Aorta (tissue), 5 donors: ENCODE results near the gene SPRED2. TPM values are rescaled to one million over a fixed set of nuclear protein-coding genes. Genes with fewer than 3 reads are reported as not detected.

Experiments used
- ATAC-seq: fragments of 200-7000 bp; cut with Tn5 transposase; one replicate; pipeline ENCODE4 v1.9.1; 2022; ENCODE audit warnings: moderate library complexity; ENCODE audit not compliant: low FRiP score
- DNase-seq, 2 donors: peaks; one replicate each; pipeline ENCODE4 v3.0.0-alpha.2; 2020
- H3K27ac ChIP-seq, 2 donors: one replicate each; pipeline ENCODE4 v1.5.1; 2013; ENCODE audit warnings: low read length in 2 of 2, mild to moderate bottlenecking in 2 of 2, moderate library complexity in 2 of 2, control low read depth in 1 of 2, inconsistent platforms in 1 of 2, low read depth in 1 of 2
- H3K27me3 ChIP-seq, 2 donors: one replicate each; pipeline ENCODE4 v1.6.1; 2013; ENCODE audit warnings: control low read depth in 1 of 2, low read length in 1 of 2, mild to moderate bottlenecking in 1 of 2, moderate library complexity in 1 of 2; ENCODE audit not compliant: insufficient read depth in 2 of 2, control insufficient read depth in 1 of 2
- H3K36me3 ChIP-seq, 2 donors: one replicate each; pipeline ENCODE4 v1.6.1; 2013; ENCODE audit warnings: control low read depth in 1 of 2, low read length in 1 of 2, mild to moderate bottlenecking in 1 of 2; ENCODE audit not compliant: insufficient read depth in 2 of 2, control insufficient read depth in 1 of 2
- H3K4me1 ChIP-seq, 2 donors: one replicate each; pipeline ENCODE4 v1.6.1; 2013; ENCODE audit warnings: low read length in 2 of 2, control low read depth in 1 of 2, mild to moderate bottlenecking in 1 of 2, moderate library complexity in 1 of 2; ENCODE audit not compliant: insufficient read depth in 2 of 2, control insufficient read depth in 1 of 2
- H3K4me3 ChIP-seq, 2 donors: one replicate each; pipeline ENCODE4 v1.5.1; 2013; ENCODE audit warnings: low read length in 2 of 2, control low read depth in 1 of 2, mild to moderate bottlenecking in 1 of 2
- H3K9me3 ChIP-seq: one replicate; pipeline ENCODE4 v1.6.1; 2013; ENCODE audit warnings: mild to moderate bottlenecking, low read length; ENCODE audit not compliant: control insufficient read depth
- WGBS, 2 donors: extraction: QIAGEN DNeasy Blood & Tissue Kit; methylation state at CpG; one replicate each; pipeline ENCODE4 v1.1.7; 2013; 5-methylcytosine and 5-hydroxymethylcytosine counted together
- intact Hi-C, 2 donors: fragments of 100-400 bp; cut with DNase I; formaldehyde crosslinking; loops; one replicate each; pipeline versions ENCODE4 v1.14.2 to v1.15.0; 2022
- polyA plus RNA-seq, 2 donors: library from polyadenylated mRNA; stranded (reverse); fragments of 200-250 nt; gene quantifications; one replicate each; pipeline ENCODE4 v1.2.3, GENCODE V29; 2013
- total RNA-seq, 2 donors: library from RNA; stranded (reverse); fragmentation: NEBNext Ultra II Directional; extraction: Animal tissue kit (Norgen Biotek cat#: 25700); gene quantifications; one replicate each; pipeline ENCODE4 v1.2.1, GENCODE V29; 2021
- donor health status: healthy with polysubstance abuse.
- donor health status: Bipolar disorder and iron deficiency.
- donor health status: DM: no; HTN: no; CAD: no.
- donor health status: DM: no; HTN: no; CAD: no.
- donor health status: DM: yes; HTN: yes; CAD: no.

Gene SPRED2
- total and polyA plus RNA-seq, 4 donors: 9.9 to 38.3 (median 28.1) TPM

GRCh38 chr2:65281627-65282351 lies 150.6 kb downstream of the SPRED2 start:
- intact Hi-C loops: no loop called here
- no peaks in the 10 kb centered on the region for H3K27me3 ChIP-seq
- DNase-seq: no peak
- 52 to 58% methylated on average over 4 of the region's 4 CpGs for WGBS, 2 donors
- H3K36me3 ChIP-seq: no peaks in the 10 kb centered on the region
- no peak overlapping the region for H3K4me3 ChIP-seq
- H3K27ac ChIP-seq: no peak overlapping the region
- no peaks in the 10 kb centered on the region for H3K9me3 ChIP-seq
- H3K4me1 ChIP-seq: no peaks in the 10 kb centered on the region
- no peak for ATAC-seq

DNA sequence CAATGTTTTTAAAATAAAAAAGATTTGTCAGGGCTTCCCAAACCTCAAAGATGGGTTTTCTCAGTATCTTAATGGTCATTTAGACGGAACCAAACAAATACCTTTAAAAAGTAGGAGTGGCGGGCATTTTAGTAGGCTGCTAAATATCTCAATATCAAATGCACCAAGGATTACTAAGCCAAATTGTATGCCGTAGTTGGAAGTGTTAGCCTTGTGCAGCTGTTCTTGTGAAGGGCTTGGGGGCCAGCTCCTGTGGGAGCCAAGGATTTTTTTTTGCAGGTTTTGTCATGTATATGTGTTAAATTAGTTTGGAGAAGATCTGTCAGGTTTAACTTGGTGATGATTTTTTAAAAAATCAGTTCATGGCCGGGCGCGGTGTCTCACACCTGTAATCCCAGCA lies 152.6 kb downstream of the SPRED2 start:
- 87 to 92% methylated on average over 6 of the region's 6 CpGs for WGBS, 2 donors
- H3K36me3 ChIP-seq: no peaks in the 10 kb centered on the region
- H3K27me3 ChIP-seq: no peaks in the 10 kb centered on the region
- no peak for DNase-seq
- intact Hi-C loops: no loop called here
- no peak overlapping the region for H3K27ac ChIP-seq
- H3K9me3 ChIP-seq: no peaks in the 10 kb centered on the region
- no peaks in the 10 kb centered on the region for H3K4me1 ChIP-seq
- H3K4me3 ChIP-seq: no peak overlapping the region
- no peak for ATAC-seq

DNA sequence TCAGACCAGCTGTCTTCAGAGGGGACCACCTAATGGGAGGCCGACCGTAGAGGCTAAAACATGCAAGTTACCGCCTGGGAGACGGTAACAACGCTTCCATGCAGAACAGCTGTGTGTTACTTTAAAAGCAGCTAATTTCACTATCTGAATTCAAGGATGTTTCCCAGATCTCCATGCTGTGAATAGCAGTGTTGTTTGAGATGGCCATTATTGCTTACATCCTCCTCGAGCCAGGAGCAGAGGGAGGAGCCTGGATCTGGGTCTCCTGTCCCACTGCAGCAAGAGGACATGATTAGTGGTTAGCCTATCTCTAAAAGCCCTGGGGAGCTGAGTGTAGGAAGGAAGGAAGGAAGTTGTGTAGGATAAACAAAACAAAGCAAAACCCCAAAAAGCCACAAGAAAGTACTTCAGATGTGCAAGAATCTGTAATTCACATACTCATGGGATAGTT lies 153.8 kb downstream of the SPRED2 start:
- intact Hi-C loops: no loop called here
- H3K4me3 ChIP-seq: no peak overlapping the region
- H3K27me3 ChIP-seq: no peaks in the 10 kb centered on the region
- DNase-seq (no peak), ATAC-seq (no peak)
- H3K27ac ChIP-seq: no peak overlapping the region
- 73% methylated on average over 6 of the region's 6 CpGs for WGBS, 2 donors
- no peaks in the 10 kb centered on the region for H3K4me1 ChIP-seq
- H3K36me3 ChIP-seq: no peaks in the 10 kb centered on the region
- no peaks in the 10 kb centered on the region for H3K9me3 ChIP-seq

- Histone ChIP-seq H3K4me3 (no peak overlapping the region), H3K4me1 (no peaks in the 10 kb centered on the region), H3K27ac (no peak overlapping the region), H3K9me3 (no peaks in the 10 kb centered on the region), H3K36me3 (no peaks in the 10 kb centered on the region), H3K27me3 (no peaks in the 10 kb centered on the region)
- WGBS, 2 donors: 78 to 80% methylated on average over 5 of the region's 5 CpGs
- ATAC-seq: no peak
- DNase-seq: no peak
- intact Hi-C loops: no loop called here
Observed at GRCh38 chr2:65277791-65278483, 154.5 kb downstream of the SPRED2 start.

DNA sequence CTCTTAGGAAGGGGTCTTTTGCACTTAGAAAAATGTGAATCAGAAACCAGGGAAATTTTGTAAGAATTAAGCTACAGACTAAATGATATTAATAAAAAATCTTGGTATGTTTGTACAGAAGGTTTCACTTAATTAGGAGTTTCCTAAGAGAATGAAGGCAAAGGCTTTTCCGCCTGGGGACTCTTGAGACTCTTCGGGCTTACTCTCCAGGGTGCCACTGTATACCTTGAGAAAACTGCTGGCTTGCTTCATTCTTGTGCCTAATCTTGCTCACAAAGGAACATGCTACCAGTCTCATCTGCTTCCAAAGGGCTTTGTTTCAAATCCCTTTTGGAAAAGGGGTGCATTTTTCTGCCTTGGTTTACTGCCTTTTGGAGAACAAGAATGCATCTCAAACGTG lies 155.3 kb downstream of the SPRED2 start:
- Histone ChIP-seq H3K4me1 (no peaks in the 10 kb centered on the region), H3K27me3 (no peaks in the 10 kb centered on the region), H3K27ac (no peak overlapping the region), H3K36me3 (no peaks in the 10 kb centered on the region), H3K9me3 (no peaks in the 10 kb centered on the region), H3K4me3 (no peak overlapping the region)
- 80 to 81% methylated on average over 3 of the region's 3 CpGs for WGBS, 2 donors
- DNase-seq: no peak
- intact Hi-C loops: no loop called here
- ATAC-seq: no peak

- Histone ChIP-seq H3K27ac (no peak overlapping the region), H3K4me1 (no peaks in the 10 kb centered on the region), H3K27me3 (no peaks in the 10 kb centered on the region), H3K4me3 (no peak overlapping the region), H3K36me3 (no peaks in the 10 kb centered on the region), H3K9me3 (no peaks in the 10 kb centered on the region)
- DNase-seq (no peak), ATAC-seq (no peak)
- intact Hi-C loops: no loop called here
- 57 to 75% methylated on average over 5 of the region's 5 CpGs for whole genome bisulfite sequencing, 2 donors
Observed at GRCh38 chr2:65276609-65277008, 155.8 kb downstream of the SPRED2 start.

DNA sequence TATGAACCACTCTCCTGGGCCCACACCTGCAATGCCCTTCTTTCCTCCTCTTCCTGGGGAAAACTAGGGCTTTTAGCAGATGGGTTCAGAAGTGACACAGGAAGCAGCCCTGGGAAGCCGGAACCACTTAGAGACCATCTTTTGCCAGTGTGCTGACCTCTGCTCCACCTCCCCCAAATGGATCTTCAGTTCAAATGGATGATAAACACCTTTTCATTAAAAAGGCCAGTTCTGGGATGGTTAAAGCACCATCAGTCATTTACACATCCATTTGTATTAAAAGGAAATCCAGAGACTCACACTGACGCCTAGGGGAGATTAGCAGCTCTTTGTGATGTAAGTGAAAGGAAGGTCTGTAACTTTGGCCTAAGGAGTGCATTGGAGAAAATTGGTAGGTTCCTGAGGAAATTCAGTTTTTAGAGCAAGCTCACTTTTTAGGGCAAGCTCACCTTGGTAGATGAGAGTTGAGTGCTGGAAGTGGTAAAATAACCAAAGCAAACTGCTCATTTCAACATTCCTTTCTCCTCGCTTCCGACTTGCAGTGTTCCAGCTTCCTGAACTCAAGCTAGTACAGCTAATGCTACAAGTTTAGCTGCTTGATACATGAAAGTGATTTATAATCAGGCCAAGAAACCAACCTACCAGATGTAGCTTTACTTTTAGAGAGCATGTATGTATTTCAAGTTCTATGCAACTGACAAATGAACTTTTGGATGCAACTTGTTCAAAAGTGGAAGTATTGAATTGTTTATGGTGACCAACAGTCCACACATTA lies 157.1 kb downstream of the SPRED2 start:
- no peak overlapping the region for H3K4me3 ChIP-seq
- no peak for ATAC-seq
- no peaks in the 10 kb centered on the region for H3K36me3 ChIP-seq
- H3K27me3 ChIP-seq: no peaks in the 10 kb centered on the region
- no peaks in the 10 kb centered on the region for H3K4me1 ChIP-seq
- no peak overlapping the region for H3K27ac ChIP-seq
- no peaks in the 10 kb centered on the region for H3K9me3 ChIP-seq
- no peak for DNase-seq
- intact Hi-C loops: no loop called here
- WGBS, 2 donors: 74 to 75% methylated on average over 4 of the region's 4 CpGs

DNA sequence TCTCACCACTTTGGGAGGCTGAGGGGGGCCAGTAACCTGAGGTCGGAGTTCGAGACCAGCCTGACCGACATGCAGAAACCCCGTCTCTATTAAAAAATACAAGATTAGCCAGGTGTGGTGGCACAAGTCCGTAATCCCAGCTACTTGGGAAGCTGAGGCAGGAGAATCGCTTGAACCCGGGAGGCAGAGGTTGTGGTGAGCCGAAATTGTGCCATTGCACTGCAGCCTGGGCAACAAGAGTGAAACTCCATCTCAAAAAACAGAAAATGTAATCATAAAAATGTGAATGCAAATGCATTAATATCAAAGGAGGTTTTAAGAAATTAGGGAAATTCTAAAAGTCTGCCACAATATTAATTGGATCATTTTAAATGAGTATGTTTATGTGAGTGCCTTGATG lies 159.1 kb downstream of the SPRED2 start:
- intact Hi-C loops: no loop called here
- 96% methylated on average over 8 of the region's 8 CpGs for WGBS, 2 donors
- Histone ChIP-seq H3K4me1 (no peaks in the 10 kb centered on the region), H3K27me3 (no peaks in the 10 kb centered on the region), H3K36me3 (no peaks in the 10 kb centered on the region), H3K27ac (no peak overlapping the region), H3K4me3 (no peak overlapping the region), H3K9me3 (no peaks in the 10 kb centered on the region)
- DNase-seq (no peak), ATAC-seq (no peak)
